Spleen (tissue), 11 donors: ENCODE data around the gene FOXJ2. TPM values are rescaled to one million over a fixed set of nuclear protein-coding genes. Genes with fewer than 3 reads are reported as not detected.
A peak's percentile ranks its signal among the peaks of the same experiment; 100 is the strongest.

Source experiments
- DNase-seq: peaks from one replicate; pipeline ENCODE4 v3.0.0-alpha.2; 2020
- H3K27ac ChIP-seq, 8 donors: fragments of 200-600 bp; sonication (generic) in 7 of 8; 1 replicate in 4 of 8; 2 replicates in 4 of 8; pipeline versions ENCODE4 v1.5.0 to v1.8.0; 2016 to 2021; ENCODE audit warnings: inconsistent platforms in 4 of 8, mild to moderate bottlenecking in 4 of 8, moderate library complexity in 1 of 8
- H3K27me3 ChIP-seq, 7 donors: fragments of 200-600 bp; sonication (generic) in 6 of 7; replicated peaks in 1 of 7; 1 replicate in 4 of 7; 2 replicates in 3 of 7; pipeline versions ENCODE4 v1.5.0 to v1.8.0; 2016 to 2021; ENCODE audit warnings: inconsistent platforms in 3 of 7, mild to moderate bottlenecking in 1 of 7
- H3K36me3 ChIP-seq, 6 donors: fragments of 200-600 bp; sonication (generic) in 5 of 6; 1 replicate in 4 of 6; 2 replicates in 2 of 6; pipeline versions ENCODE4 v1.5.0 to v1.8.0; 2016 to 2021; ENCODE audit warnings: inconsistent platforms in 2 of 6
- H3K4me1 ChIP-seq, 6 donors: fragments of 200-600 bp; sonication (generic) in 5 of 6; 1 replicate in 3 of 6; 2 replicates in 3 of 6; pipeline versions ENCODE4 v1.5.0 to v1.8.0; 2016 to 2021; ENCODE audit warnings: inconsistent platforms in 3 of 6
- H3K4me3 ChIP-seq, 8 donors: fragments of 200-600 bp; sonication (generic) in 7 of 8; 1 replicate in 4 of 8; 2 replicates in 4 of 8; pipeline versions ENCODE4 v1.5.0 to v1.8.0; 2016 to 2021; ENCODE audit warnings: inconsistent platforms in 4 of 8, mild to moderate bottlenecking in 4 of 8, moderate library complexity in 2 of 8
- H3K9me3 ChIP-seq, 8 donors: fragments of 200-600 bp; sonication (generic) in 7 of 8; 1 replicate in 4 of 8; 2 replicates in 4 of 8; pipeline versions ENCODE4 v1.5.0 to v1.8.0; 2016 to 2021; ENCODE audit warnings: inconsistent platforms in 4 of 8
- CTCF ChIP-seq, 11 experiments: fragments of 200-600 bp in 7 of 11; fragments of 450-650 bp in 4 of 11; sonication (generic) in 4 of 11; IDR thresholded peaks in 8 of 11; conservative IDR thresholded peaks in 3 of 11; 1 replicate in 7 of 11; 2 replicates in 4 of 11; pipeline versions ENCODE4 v1.4.0 to v1.8.0; 2016 to 2021; ENCODE audit warnings: antibody characterized with exemption in 11 of 11, inconsistent platforms in 4 of 11, mild to moderate bottlenecking in 1 of 11
- POLR2A ChIP-seq, 3 donors: fragments of 450-650 bp; IDR thresholded peaks; one replicate each; pipeline ENCODE4 v1.5.1; 2017; ENCODE audit warnings: antibody characterized with exemption in 3 of 3, mild to moderate bottlenecking in 1 of 3
- POLR2AphosphoS5 ChIP-seq, 3 donors: sonication (generic); formaldehyde crosslinking; IDR thresholded peaks; one replicate each; pipeline ENCODE4 v1.5.1; 2017; ENCODE audit warnings: antibody characterized with exemption in 3 of 3
- WGBS, 5 donors: extraction: QIAGEN DNeasy Blood & Tissue Kit in 3 of 5; methylation state at CpG; one replicate each; pipeline versions ENCODE4 v1.1.5 to v1.1.7; 2013 to 2018; 5-methylcytosine and 5-hydroxymethylcytosine counted together
- intact Hi-C: fragments of 100-400 bp; cut with DNase I; formaldehyde crosslinking; loops from one replicate; pipeline ENCODE4 v1.15.0; 2023; ENCODE audit warnings: low total_unique reads
- polyA plus RNA-seq, 3 donors: library from polyadenylated mRNA; stranded (reverse); fragments of 200-250 nt; gene quantifications; one replicate each; pipeline ENCODE4 v1.2.1, GENCODE V29; 2013
- total RNA-seq, 7 donors: library from RNA; depleted of rRNA in 3 of 7; stranded (reverse); fragments of >200 nt in 3 of 7; fragmentation: NEBNext Ultra II Directional in 4 of 7; extraction: Animal tissue kit (Norgen Biotek cat#: 25700) in 4 of 7; gene quantifications; one replicate each; pipeline versions ENCODE4 v1.1.0 to v1.2.1, GENCODE V29; 2016 to 2021
- donor health status: healthy with polysubstance abuse.
- donor health status: DM: no; HTN: no; CAD: no; lungs with moderate emphysema.
- donor health status: DM: no; HTN: no; CAD: no.
- donor health status: Bipolar disorder and iron deficiency.
- donor health status: healthy.
- donor health status: DM: no; HTN: no; CAD: no.
- donor health status: DM: yes; HTN: yes; CAD: no.

FOXJ2 gene
- total and polyA plus RNA-seq, 10 donors: 3.7 to 20.9 (median 16.6) TPM

DNA sequence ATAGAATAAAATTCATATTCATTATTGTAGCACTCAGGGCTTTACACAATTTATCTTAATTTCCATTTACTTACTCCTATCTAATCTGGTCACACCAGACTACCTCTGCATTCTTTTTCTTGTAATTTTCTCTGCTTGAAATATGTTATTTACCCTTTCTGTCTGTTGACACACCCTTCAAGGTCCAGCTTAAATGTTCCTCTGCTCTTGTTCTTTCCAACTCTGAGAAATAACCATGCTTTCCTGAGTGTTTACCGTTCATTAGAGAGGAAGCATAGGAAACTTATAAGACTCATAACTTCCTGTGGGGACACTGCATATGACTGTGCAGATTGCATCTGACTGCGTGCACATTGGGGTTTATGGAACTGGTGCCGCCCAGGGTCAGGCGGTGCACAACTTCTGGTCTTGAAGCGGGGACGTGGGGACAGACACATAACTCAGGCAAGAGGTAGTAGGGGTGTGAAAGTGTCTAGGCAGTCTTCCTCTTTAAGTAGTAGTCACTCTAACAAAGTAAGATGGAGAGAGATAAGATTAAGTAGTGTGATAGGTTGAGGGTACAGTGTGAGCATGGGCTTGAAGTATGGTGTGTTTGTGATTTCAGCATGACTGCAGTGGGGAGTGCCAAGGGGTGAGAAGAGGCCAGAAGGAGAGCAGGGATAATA is 42.6 kb upstream of the FOXJ2 start:
- peak in 1 of 3 donors; percentile 11 for TF ChIP-seq POLR2A (IDR thresholded peaks at IDR 0.05)
- no peak for TF ChIP-seq CTCF (IDR thresholded peaks at IDR 0.05 in 8 of 11, conservative IDR thresholded peaks at IDR 0.05 in 3 of 11)
- peak; percentile 51 to 90 (median 60) for TF ChIP-seq POLR2AphosphoS5 (IDR thresholded peaks at IDR 0.05)
- H3K9me3 ChIP-seq: no peaks in the 10 kb centered on the region
- no peaks in the 10 kb centered on the region for H3K27me3 ChIP-seq
- peak overlapping the region in 7 of 8 donors; percentile 67 to 90 (median 83) for H3K27ac ChIP-seq
- WGBS, 5 donors: 6 to 19% (median 15%) methylated on average over 6 of the region's 6 CpGs
- intact Hi-C loops: loop anchor here (5.0 kb wide), 1 partner anchor 133 kb away; no protein-coding TSS in a partner anchor
- H3K4me1 ChIP-seq: peaks cover 0 to 59% (median 17%) of the 10 kb centered on the region in 6 donors
- peak overlapping the region in 1 of 8 donors; percentile 49 for H3K4me3 ChIP-seq
- peak; percentile 91 for DNase-seq
- no peaks in the 10 kb centered on the region for H3K36me3 ChIP-seq

DNA sequence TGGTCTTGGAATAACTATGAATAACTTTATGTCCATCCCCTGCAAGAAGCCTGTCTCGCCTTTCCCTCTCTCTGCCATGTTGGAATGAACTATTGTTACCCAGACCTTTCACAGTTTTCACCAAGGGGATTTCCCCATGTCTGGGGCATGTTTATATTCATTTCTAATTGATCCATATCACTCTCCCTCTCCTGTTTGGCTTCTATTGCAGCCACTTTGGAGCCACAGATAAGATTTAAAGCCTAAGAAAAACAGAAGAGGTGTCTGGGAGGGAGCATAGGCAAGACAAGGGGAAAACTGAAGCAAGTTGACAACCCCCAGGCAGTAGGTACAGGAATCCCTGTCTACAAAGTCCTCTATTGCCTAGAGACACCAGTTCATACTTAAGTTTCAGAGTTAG is 41.0 kb upstream of the FOXJ2 start:
- intact Hi-C loops: loop anchor here (5.0 kb wide), 1 partner anchor 134 kb away; no protein-coding TSS in a partner anchor
- Histone ChIP-seq H3K9me3 (no peaks in the 10 kb centered on the region), H3K4me3 (no peak overlapping the region), H3K4me1 (peaks cover 3 to 72% (median 26%) of the 10 kb centered on the region in 6 donors), H3K36me3 (no peaks in the 10 kb centered on the region), H3K27me3 (no peaks in the 10 kb centered on the region), H3K27ac (peak overlapping the region in 2 of 8 donors; percentile 87 to 90)
- WGBS, 5 donors: 80 to 94% (median 91%) methylated on average over 1 of the region's 1 CpG
- DNase-seq: no peak
- TF ChIP-seq POLR2AphosphoS5 (IDR thresholded peaks at IDR 0.05): no peak
- TF ChIP-seq POLR2A (IDR thresholded peaks at IDR 0.05): no peak
- TF ChIP-seq CTCF (IDR thresholded peaks at IDR 0.05 in 8 of 11, conservative IDR thresholded peaks at IDR 0.05 in 3 of 11): no peak

GRCh38 chr12:7994731-7995205 is 37.7 kb upstream of the FOXJ2 start:
- Histone ChIP-seq H3K4me3 (no peak overlapping the region), H3K27me3 (no peaks in the 10 kb centered on the region), H3K9me3 (peaks cover 0 to 12% (median 6%) of the 10 kb centered on the region in 8 donors), H3K4me1 (peaks cover 3 to 53% (median 18%) of the 10 kb centered on the region in 6 donors), H3K36me3 (no peaks in the 10 kb centered on the region), H3K27ac (peak overlapping the region in 5 of 8 donors; percentile 5 to 71 (median 20))
- intact Hi-C loops: loop anchor here (5.0 kb wide), 2 partner anchors 62 to 137 kb away; no protein-coding TSS in a partner anchor
- no peak for DNase-seq
- 67 to 88% (median 75%) methylated on average over 7 of the region's 7 CpGs for WGBS, 5 donors
- TF ChIP-seq POLR2A (IDR thresholded peaks at IDR 0.05): no peak
- TF ChIP-seq POLR2AphosphoS5 (IDR thresholded peaks at IDR 0.05): no peak
- no peak for TF ChIP-seq CTCF (IDR thresholded peaks at IDR 0.05 in 8 of 11, conservative IDR thresholded peaks at IDR 0.05 in 3 of 11)
